ENCODE results near the gene NUDCD2. TPM values are rescaled to one million over a fixed set of nuclear protein-coding genes. Genes with fewer than 3 reads are reported as not detected.

NUDCD2 gene
- total RNA-seq, 1 donor from 2014 or later = 15.9 TPM

DNA sequence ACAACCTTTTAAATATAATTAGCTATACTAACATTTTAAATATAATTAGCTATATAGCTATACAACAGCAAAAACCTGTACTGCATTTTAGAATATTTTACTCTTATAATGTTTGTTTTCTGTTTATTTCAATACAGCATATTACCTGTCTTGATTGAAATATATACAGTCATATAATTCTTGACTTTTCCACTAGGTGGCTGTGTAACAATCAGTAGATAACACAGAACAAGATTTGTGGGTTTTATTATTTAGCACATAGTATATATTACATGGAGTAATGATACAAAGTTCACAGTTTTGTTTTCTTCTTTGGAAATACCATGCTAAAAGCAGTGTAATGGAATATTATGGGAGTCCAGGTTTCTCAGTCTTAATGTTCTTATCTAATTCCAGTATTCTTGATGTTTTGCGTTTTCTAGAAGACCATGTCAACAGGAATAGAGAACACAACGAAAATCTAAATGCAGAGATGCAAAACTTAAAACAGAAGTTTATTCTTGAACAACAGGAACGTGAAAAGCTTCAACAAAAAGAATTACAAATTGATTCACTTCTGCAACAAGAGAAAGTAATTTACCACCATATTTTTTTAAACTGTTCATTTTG is 13.8 kb upstream of the NUDCD2 start:
- Histone ChIP-seq H3K27me3 (ENCODE audit: insufficient read depth, low read length) (no peaks in the 10 kb centered on the region), H3K4me2 (ENCODE audit: low read length) (no peak overlapping the region), H3K9ac (ENCODE audit: low read length) (no peak overlapping the region), H4K20me1 (ENCODE audit: insufficient read depth, low read length) (no peaks in the 10 kb centered on the region), H3K4me1 (ENCODE audit: insufficient read depth, low read length) (no peaks in the 10 kb centered on the region), H3K27ac (ENCODE audit: low read depth, low read length) (no peak overlapping the region), H2AFZ (ENCODE audit: low read depth, low read length) (no peak overlapping the region), H3K9me3 (ENCODE audit: insufficient read depth, low read depth, low read length) (no peaks in the 10 kb centered on the region), H3K36me3 (ENCODE audit: insufficient read depth, low read length) (peaks cover 21% of the 10 kb centered on the region), H3K4me3 (ENCODE audit: insufficient read depth, low read depth, low read length) (no peak overlapping the region), H3K79me2 (ENCODE audit: insufficient read depth, low read length) (no peaks in the 10 kb centered on the region)
- FAIRE-seq (peak; percentile 76), DNase-seq (ENCODE audit: low read depth) (peak; percentile 11)
- Mint-ChIP-seq H3K27ac (ENCODE audit: unreplicated experiment) (no peak overlapping the region), H3K9me3 (ENCODE audit: unreplicated experiment) (no peaks in the 10 kb centered on the region), H3K4me3 (ENCODE audit: unreplicated experiment) (no peak overlapping the region), H3K4me1 (ENCODE audit: low read depth, unreplicated experiment) (peaks cover 5% of the 10 kb centered on the region), H3K27me3 (ENCODE audit: low read depth, unreplicated experiment) (no peaks in the 10 kb centered on the region), H3K36me3 (ENCODE audit: low read depth, unreplicated experiment) (no peaks in the 10 kb centered on the region)
- no peak for TF ChIP-seq EZH2 (IDR thresholded peaks at IDR 0.05; ENCODE audit: insufficient read depth, low read length)
- TF ChIP-seq, protein P1, sequence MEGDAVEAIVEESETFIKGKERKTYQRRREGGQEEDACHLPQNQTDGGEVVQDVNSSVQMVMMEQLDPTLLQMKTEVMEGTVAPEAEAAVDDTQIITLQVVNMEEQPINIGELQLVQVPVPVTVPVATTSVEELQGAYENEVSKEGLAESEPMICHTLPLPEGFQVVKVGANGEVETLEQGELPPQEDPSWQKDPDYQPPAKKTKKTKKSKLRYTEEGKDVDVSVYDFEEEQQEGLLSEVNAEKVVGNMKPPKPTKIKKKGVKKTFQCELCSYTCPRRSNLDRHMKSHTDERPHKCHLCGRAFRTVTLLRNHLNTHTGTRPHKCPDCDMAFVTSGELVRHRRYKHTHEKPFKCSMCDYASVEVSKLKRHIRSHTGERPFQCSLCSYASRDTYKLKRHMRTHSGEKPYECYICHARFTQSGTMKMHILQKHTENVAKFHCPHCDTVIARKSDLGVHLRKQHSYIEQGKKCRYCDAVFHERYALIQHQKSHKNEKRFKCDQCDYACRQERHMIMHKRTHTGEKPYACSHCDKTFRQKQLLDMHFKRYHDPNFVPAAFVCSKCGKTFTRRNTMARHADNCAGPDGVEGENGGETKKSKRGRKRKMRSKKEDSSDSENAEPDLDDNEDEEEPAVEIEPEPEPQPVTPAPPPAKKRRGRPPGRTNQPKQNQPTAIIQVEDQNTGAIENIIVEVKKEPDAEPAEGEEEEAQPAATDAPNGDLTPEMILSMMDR (IDR thresholded peaks at IDR 0.05; ENCODE audit: insufficient read depth, low read depth, low read length) = no peak

DNA sequence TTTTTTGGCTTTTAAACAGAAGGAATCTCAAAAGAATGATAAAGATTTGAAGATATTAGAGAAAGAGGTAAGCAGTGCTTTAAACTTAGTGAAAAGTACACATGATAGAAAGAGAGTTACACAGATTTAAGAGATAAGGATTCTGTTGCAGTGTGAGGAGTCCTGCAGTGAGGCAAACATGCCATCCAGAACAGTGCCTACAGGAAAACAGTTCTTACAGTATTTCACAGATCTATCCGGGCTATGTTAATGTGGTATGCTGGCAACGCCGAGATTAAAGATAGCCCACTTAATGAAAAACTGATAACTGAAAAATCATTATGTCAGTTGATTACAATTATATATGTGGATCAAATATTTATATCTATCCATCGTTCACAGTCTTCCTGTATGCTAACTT is 7.8 kb upstream of the NUDCD2 start:
- peaks cover 12% of the 10 kb centered on the region for H3K36me3 ChIP-seq (ENCODE audit: insufficient read depth, low read length)
- Mint-ChIP-seq H3K9me3 (ENCODE audit: unreplicated experiment) (no peaks in the 10 kb centered on the region), H3K27ac (ENCODE audit: unreplicated experiment) (no peak overlapping the region), H3K4me3 (ENCODE audit: unreplicated experiment) (no peak overlapping the region), H3K27me3 (ENCODE audit: low read depth, unreplicated experiment) (no peaks in the 10 kb centered on the region), H3K36me3 (ENCODE audit: low read depth, unreplicated experiment) (no peaks in the 10 kb centered on the region), H3K4me1 (ENCODE audit: low read depth, unreplicated experiment) (no peaks in the 10 kb centered on the region)
- DNase-seq (ENCODE audit: low read depth) = no peak
- no peak overlapping the region for H3K4me3 ChIP-seq (ENCODE audit: insufficient read depth, low read depth, low read length)
- no peak overlapping the region for H3K9ac ChIP-seq (ENCODE audit: low read length)
- H3K9me3 ChIP-seq (ENCODE audit: insufficient read depth, low read depth, low read length) = no peaks in the 10 kb centered on the region
- peaks cover 20% of the 10 kb centered on the region for H3K79me2 ChIP-seq (ENCODE audit: insufficient read depth, low read length)
- H3K4me1 ChIP-seq (ENCODE audit: insufficient read depth, low read length) = no peaks in the 10 kb centered on the region
- TF ChIP-seq, protein P1 (IDR thresholded peaks at IDR 0.05; ENCODE audit: insufficient read depth, low read depth, low read length) = no peak
- TF ChIP-seq EZH2 (IDR thresholded peaks at IDR 0.05; ENCODE audit: insufficient read depth, low read length) = no peak
- no peak overlapping the region for H3K27ac ChIP-seq (ENCODE audit: low read depth, low read length)
- no peak overlapping the region for H2AFZ ChIP-seq (ENCODE audit: low read depth, low read length)
- H3K27me3 ChIP-seq (ENCODE audit: insufficient read depth, low read length) = no peaks in the 10 kb centered on the region
- FAIRE-seq = no peak
- no peak overlapping the region for H3K4me2 ChIP-seq (ENCODE audit: low read length)
- H4K20me1 ChIP-seq (ENCODE audit: insufficient read depth, low read length) = no peaks in the 10 kb centered on the region

DNA sequence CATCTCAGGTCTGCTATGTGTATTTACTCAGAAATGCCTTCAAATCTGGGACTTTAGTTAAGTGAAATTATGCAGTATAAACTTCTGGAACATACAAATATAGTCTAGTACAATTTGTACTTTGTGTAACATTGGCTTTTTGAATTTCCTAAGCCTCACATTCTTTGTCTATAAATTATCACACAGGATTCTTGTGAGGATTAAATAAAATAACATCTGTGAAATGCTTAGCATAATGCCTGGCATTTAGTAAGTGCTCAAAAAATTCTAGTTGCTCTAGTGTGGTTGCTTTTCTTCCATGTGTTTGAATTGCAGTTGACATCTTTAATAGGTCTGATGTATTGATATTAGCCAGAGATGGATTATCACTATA is 3.1 kb upstream of the NUDCD2 start:
- H3K9ac ChIP-seq (ENCODE audit: low read length) = peak overlapping the region; percentile 87
- Mint-ChIP-seq H3K9me3 (ENCODE audit: unreplicated experiment) (no peaks in the 10 kb centered on the region), H3K27me3 (ENCODE audit: low read depth, unreplicated experiment) (no peaks in the 10 kb centered on the region), H3K4me3 (ENCODE audit: unreplicated experiment) (no peak overlapping the region), H3K36me3 (ENCODE audit: low read depth, unreplicated experiment) (no peaks in the 10 kb centered on the region), H3K27ac (ENCODE audit: unreplicated experiment) (no peak overlapping the region), H3K4me1 (ENCODE audit: low read depth, unreplicated experiment) (no peaks in the 10 kb centered on the region)
- no peak for TF ChIP-seq EZH2 (IDR thresholded peaks at IDR 0.05; ENCODE audit: insufficient read depth, low read length)
- TF ChIP-seq, protein P1 (IDR thresholded peaks at IDR 0.05; ENCODE audit: insufficient read depth, low read depth, low read length) = no peak
- peaks cover 36% of the 10 kb centered on the region for H3K79me2 ChIP-seq (ENCODE audit: insufficient read depth, low read length)
- no peaks in the 10 kb centered on the region for H3K36me3 ChIP-seq (ENCODE audit: insufficient read depth, low read length)
- H3K27me3 ChIP-seq (ENCODE audit: insufficient read depth, low read length) = no peaks in the 10 kb centered on the region
- peak overlapping the region; percentile 48 for H2AFZ ChIP-seq (ENCODE audit: low read depth, low read length)
- H4K20me1 ChIP-seq (ENCODE audit: insufficient read depth, low read length) = no peaks in the 10 kb centered on the region
- DNase-seq (ENCODE audit: low read depth) (no peak), FAIRE-seq (no peak)
- H3K4me2 ChIP-seq (ENCODE audit: low read length) = peak overlapping the region; percentile 89
- no peaks in the 10 kb centered on the region for H3K9me3 ChIP-seq (ENCODE audit: insufficient read depth, low read depth, low read length)
- H3K4me1 ChIP-seq (ENCODE audit: insufficient read depth, low read length) = peaks cover 6% of the 10 kb centered on the region
- no peak overlapping the region for H3K4me3 ChIP-seq (ENCODE audit: insufficient read depth, low read depth, low read length)
- H3K27ac ChIP-seq (ENCODE audit: low read depth, low read length) = no peak overlapping the region
